Esophagus squamous epithelium (tissue), 5 donors: ENCODE measurements around the gene VSX2. TPM values are rescaled to one million over a fixed set of nuclear protein-coding genes. Genes with fewer than 3 reads are reported as not detected.

Experiments used
- DNase-seq: peaks from one replicate; lab custom pipeline; 2025; lab: John Stamatoyannopoulos, UW
- H3K27ac ChIP-seq, 4 donors: fragments of 200-600 bp; sonication (generic); one replicate each; pipeline ENCODE4 v1.5.1; 2016 to 2019; ENCODE audit warnings: mild to moderate bottlenecking in 1 of 4
- H3K27me3 ChIP-seq, 4 donors: fragments of 200-600 bp; sonication (generic); 1 replicate in 3 of 4; 2 replicates in 1 of 4; pipeline versions ENCODE4 v1.5.1 to v1.6.0; 2017 to 2021; ENCODE audit warnings: antibody characterized with exemption in 1 of 4
- H3K36me3 ChIP-seq, 3 donors: fragments of 200-600 bp; sonication (generic); one replicate each; pipeline ENCODE4 v1.5.1; 2016 to 2019
- H3K4me1 ChIP-seq, 3 donors: fragments of 200-600 bp; sonication (generic); one replicate each; pipeline ENCODE4 v1.5.1; 2017 to 2019
- H3K4me3 ChIP-seq, 4 donors: fragments of 200-600 bp; sonication (generic); 1 replicate in 3 of 4; 2 replicates in 1 of 4; pipeline ENCODE4 v1.5.1; 2016 to 2019; ENCODE audit warnings: mild to moderate bottlenecking in 2 of 4, moderate library complexity in 1 of 4
- H3K9me3 ChIP-seq, 3 donors: fragments of 200-600 bp; sonication (generic); one replicate each; pipeline ENCODE4 v1.5.1; 2016 to 2019
- POLR2A ChIP-seq, 4 donors: fragments of 450-650 bp; IDR thresholded peaks; one replicate each; pipeline ENCODE4 v1.6.1; 2017; ENCODE audit warnings: antibody characterized with exemption in 4 of 4, mild to moderate bottlenecking in 4 of 4, moderate library complexity in 3 of 4
- WGBS, 2 donors: methylation state at CpG; one replicate each; pipeline ENCODE4 v1.1.5; 2018; 5-methylcytosine and 5-hydroxymethylcytosine counted together
- intact Hi-C: fragments of 100-400 bp; cut with DNase I; formaldehyde crosslinking; loops from one replicate; pipeline ENCODE4 v1.15.0; 2022
- total RNA-seq, 4 donors: library from RNA; depleted of rRNA; stranded (reverse); fragments of >200 nt; gene quantifications; one replicate each; pipeline ENCODE4 v1.1.0, GENCODE V29; 2016
- TF ChIP-seq, protein P1 (sequence below), 6 experiments: fragments of 450-650 bp in 4 of 6; fragments of 200-600 bp in 2 of 6; sonication (generic) in 2 of 6; IDR thresholded peaks; one replicate each; pipeline ENCODE4 v1.5.1; 2016 to 2019; ENCODE audit warnings: antibody characterized with exemption in 6 of 6, mild to moderate bottlenecking in 4 of 6, moderate library complexity in 4 of 6
- donor health status: DM: yes; HTN: yes; CAD: no.

The VSX2 gene
- total RNA-seq, 4 donors from 2014 or later: not detected

DNA sequence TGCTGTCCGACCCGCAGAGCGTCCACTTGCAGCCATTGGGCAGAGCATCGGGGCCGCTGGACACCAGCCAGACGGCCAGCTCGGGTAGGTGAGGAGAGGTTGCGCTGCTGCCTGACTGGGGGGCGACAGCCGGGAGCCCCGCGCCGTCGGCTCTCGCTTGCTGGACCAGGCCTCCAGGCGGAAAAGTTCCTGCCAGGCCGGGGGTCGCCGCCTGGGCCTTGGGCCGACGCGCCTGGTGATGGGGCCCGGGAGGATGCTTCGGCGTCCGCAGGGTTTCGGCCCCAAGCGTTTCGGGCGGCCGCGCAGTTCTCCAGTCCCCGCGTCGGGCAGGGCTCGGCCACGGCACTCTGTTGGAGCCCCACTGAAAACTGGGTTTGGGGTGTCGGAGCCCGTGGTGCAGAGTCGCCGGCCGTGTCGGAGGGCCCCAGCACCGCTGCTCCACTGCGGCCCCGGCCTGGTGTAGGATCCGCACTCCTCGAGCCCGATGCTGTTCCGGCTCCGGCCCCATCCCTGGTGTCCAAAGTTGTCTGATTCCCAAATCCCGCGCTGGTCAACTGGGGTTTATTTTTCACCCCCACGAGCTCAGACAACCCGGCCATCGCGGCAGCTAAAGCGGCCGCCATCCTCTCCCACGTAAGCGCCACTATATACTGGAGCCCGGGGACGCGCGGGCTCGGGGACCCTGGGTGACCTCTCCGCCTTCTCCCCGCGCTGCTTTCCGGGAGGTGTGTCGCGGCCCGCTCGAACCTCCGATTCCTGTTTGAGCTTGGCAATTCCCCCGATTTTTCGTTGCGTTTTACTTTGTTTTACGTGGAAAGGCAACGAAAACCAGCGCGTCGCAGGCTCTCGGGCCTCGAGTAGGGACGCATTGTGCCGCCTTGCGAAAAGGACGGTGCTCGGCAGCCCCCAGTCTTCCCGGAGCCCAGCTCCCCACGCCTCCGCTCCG lies 872 bp downstream of the VSX2 start:
- WGBS, 2 donors: 7% methylated on average over 40 of the region's 94 CpGs; no CpG with 5 or more reads in 1 of the 2 donors
- Histone ChIP-seq H3K36me3 (no peaks in the 10 kb centered on the region), H3K9me3 (no peaks in the 10 kb centered on the region), H3K4me3 (peak overlapping the region in 3 of 4 donors; percentile 8 to 57 (median 40)), H3K4me1 (peaks cover 17 to 31% (median 23%) of the 10 kb centered on the region in 3 donors), H3K27ac (no peak overlapping the region), H3K27me3 (peaks cover 32 to 95% (median 52%) of the 10 kb centered on the region in 4 donors)
- DNase-seq: no peak
- intact Hi-C loops: no loop called here
- TF ChIP-seq POLR2A (IDR thresholded peaks at IDR 0.05): no peak
- TF ChIP-seq, protein P1, sequence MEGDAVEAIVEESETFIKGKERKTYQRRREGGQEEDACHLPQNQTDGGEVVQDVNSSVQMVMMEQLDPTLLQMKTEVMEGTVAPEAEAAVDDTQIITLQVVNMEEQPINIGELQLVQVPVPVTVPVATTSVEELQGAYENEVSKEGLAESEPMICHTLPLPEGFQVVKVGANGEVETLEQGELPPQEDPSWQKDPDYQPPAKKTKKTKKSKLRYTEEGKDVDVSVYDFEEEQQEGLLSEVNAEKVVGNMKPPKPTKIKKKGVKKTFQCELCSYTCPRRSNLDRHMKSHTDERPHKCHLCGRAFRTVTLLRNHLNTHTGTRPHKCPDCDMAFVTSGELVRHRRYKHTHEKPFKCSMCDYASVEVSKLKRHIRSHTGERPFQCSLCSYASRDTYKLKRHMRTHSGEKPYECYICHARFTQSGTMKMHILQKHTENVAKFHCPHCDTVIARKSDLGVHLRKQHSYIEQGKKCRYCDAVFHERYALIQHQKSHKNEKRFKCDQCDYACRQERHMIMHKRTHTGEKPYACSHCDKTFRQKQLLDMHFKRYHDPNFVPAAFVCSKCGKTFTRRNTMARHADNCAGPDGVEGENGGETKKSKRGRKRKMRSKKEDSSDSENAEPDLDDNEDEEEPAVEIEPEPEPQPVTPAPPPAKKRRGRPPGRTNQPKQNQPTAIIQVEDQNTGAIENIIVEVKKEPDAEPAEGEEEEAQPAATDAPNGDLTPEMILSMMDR (IDR thresholded peaks at IDR 0.05): no peak

DNA sequence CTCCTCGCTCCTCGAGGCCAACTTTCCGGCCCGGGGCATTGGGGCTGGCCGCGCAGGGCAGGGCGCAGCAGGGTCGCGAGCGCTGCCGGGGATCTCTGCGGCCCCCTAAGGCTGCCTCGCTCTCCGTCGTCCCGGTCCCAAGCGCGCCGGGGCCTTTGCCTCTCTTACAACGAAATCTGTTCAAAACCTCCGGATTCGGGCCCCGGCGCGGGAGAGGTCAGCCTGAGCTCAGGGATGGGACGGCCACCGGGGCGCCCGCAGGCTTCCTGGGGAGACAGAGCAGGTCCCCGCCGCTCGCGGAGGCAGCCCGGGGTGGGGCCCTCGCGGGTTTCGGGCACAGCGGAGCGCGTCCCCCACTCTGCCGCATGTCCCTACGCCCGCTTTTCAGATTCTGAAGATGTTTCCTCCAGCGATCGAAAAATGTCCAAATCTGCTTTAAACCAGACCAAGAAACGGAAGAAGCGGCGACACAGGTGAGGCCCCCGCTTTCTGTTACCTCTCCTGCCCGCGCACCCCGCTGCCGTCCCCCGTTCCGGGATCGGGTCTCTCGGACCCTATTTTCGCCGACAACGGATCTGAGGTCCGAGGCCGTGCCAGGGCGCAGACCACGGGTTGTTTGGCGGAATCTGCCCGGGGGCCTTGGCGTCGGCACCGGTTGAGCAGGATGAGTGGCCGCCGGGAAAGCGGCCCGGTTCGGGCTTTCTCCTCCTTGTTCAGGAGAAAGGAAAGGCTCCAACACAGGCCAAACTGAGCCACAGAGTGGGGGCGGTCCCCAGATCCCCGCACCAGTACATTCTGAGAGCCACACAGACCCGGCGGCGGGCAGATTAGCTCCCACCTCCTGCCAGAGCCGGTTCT lies 1.8 kb downstream of the VSX2 start:
- no peak for DNase-seq
- Histone ChIP-seq H3K9me3 (no peaks in the 10 kb centered on the region), H3K27me3 (peaks cover 32 to 100% (median 52%) of the 10 kb centered on the region in 4 donors), H3K36me3 (no peaks in the 10 kb centered on the region), H3K27ac (no peak overlapping the region), H3K4me3 (peak overlapping the region in 3 of 4 donors; percentile 8 to 57 (median 40)), H3K4me1 (peaks cover 17 to 31% (median 23%) of the 10 kb centered on the region in 3 donors)
- TF ChIP-seq POLR2A (IDR thresholded peaks at IDR 0.05): no peak
- TF ChIP-seq, protein P1 (IDR thresholded peaks at IDR 0.05): no peak
- 4 to 6% methylated on average over 10 to 12 of the region's 80 CpGs for WGBS, 2 donors
- intact Hi-C loops: no loop called here

DNA sequence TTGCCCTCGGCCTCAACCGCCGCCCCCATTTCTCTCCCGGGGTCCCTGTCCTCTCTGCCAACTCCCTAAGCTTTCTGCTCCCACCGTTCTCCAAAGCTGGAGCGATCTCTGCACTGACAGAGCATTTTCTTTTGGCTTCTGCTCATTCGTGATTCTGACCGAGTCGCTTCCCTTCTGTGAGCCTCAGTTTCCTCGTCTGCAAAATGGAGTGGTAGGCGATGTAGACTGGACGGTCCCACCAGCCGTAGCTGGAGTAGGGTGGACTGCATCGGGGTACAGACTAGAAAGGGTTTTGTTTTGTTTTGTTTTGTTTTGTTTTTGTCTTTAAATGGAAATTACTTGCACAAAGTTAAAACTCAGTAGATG lies 2.4 kb downstream of the VSX2 start:
- no peaks in the 10 kb centered on the region for H3K9me3 ChIP-seq
- no peaks in the 10 kb centered on the region for H3K36me3 ChIP-seq
- no peak overlapping the region for H3K27ac ChIP-seq
- WGBS, 2 donors: 12 to 16% methylated on average over 13 of the region's 14 CpGs
- H3K27me3 ChIP-seq: peaks cover 32 to 100% (median 52%) of the 10 kb centered on the region in 4 donors
- peak overlapping the region in 3 of 4 donors; percentile 8 to 57 (median 40) for H3K4me3 ChIP-seq
- no peak for DNase-seq
- TF ChIP-seq, protein P1 (IDR thresholded peaks at IDR 0.05): no peak
- no peak for TF ChIP-seq POLR2A (IDR thresholded peaks at IDR 0.05)
- peaks cover 17 to 31% (median 23%) of the 10 kb centered on the region in 3 donors for H3K4me1 ChIP-seq
- intact Hi-C loops: no loop called here

DNA sequence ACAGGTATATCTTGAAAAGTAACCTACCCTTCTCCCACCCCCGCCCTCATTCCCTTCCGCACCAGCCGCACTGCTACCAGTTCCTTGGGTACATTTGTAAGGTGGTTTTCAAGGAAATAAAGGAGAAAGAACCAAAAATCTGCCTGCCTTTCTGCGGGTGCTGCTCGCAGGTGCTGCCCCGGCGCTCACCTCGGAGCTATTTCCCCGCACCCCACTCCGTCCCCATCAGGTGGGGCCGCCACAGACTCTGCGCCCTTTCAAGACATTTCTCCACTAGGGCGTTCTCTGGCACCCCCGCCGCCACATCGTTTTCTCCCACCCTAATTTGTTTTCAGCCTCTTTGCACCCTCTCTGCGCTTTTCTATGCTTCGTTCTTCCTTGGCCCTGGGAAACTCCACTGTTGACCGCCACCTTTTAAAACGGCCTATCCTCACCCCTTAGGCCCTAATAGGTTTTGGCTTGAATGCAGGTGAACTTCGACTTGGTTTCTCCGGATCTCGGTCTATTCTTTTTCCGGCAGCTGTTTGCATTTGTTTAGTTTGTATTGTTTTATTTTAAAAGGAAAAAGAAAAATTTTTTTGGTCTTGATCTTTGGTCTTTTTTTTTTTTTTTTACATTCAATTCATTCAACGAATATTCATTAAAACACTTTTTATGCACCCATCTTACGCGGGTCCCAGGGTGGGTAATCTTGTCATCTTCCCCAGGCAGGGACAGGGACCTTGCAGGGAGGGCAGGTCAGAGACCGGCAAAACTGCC lies 3.0 kb downstream of the VSX2 start:
- intact Hi-C loops: no loop called here
- Histone ChIP-seq H3K36me3 (no peaks in the 10 kb centered on the region), H3K27ac (no peak overlapping the region), H3K27me3 (peaks cover 32 to 100% (median 52%) of the 10 kb centered on the region in 4 donors), H3K4me1 (peaks cover 17 to 31% (median 23%) of the 10 kb centered on the region in 3 donors), H3K4me3 (no peak overlapping the region), H3K9me3 (no peaks in the 10 kb centered on the region)
- no peak for TF ChIP-seq POLR2A (IDR thresholded peaks at IDR 0.05)
- TF ChIP-seq, protein P1 (IDR thresholded peaks at IDR 0.05): no peak
- WGBS, 2 donors: 18 to 21% methylated on average over 28 of the region's 28 CpGs
- DNase-seq: no peak
